ENCODE data around the gene HRCT1. TPM values are rescaled to one million over a fixed set of nuclear protein-coding genes. Genes with fewer than 3 reads are reported as not detected.

HRCT1 gene
- total RNA-seq, 1 donor from 2014 or later, result 0.87 TPM

- H3K27ac Mint-ChIP-seq (ENCODE audit: unreplicated experiment), result no peak overlapping the region
- H3K9me3 Mint-ChIP-seq (ENCODE audit: unreplicated experiment), result no peaks in the 10 kb centered on the region
- peaks cover 20% of the 10 kb centered on the region for H3K4me1 Mint-ChIP-seq (ENCODE audit: unreplicated experiment)
- no peaks in the 10 kb centered on the region for H3K36me3 Mint-ChIP-seq (ENCODE audit: low read depth, unreplicated experiment)
- peaks cover 9% of the 10 kb centered on the region for H3K27me3 Mint-ChIP-seq (ENCODE audit: unreplicated experiment)
- no peak for TF ChIP-seq CTCF (IDR thresholded peaks at IDR 0.05; ENCODE audit: unreplicated experiment)
- no peak overlapping the region for H3K4me3 Mint-ChIP-seq (ENCODE audit: unreplicated experiment)
- DNase-seq (ENCODE audit: low spot score), result no peak
Measured at GRCh38 chr9:35867538-35867937, 38.5 kb upstream of the HRCT1 start.

- DNase-seq (ENCODE audit: low spot score), result no peak
- no peak for TF ChIP-seq CTCF (IDR thresholded peaks at IDR 0.05; ENCODE audit: unreplicated experiment)
- no peak overlapping the region for H3K27ac Mint-ChIP-seq (ENCODE audit: unreplicated experiment)
- peaks cover 8% of the 10 kb centered on the region for H3K27me3 Mint-ChIP-seq (ENCODE audit: unreplicated experiment)
- peaks cover 19% of the 10 kb centered on the region for H3K4me1 Mint-ChIP-seq (ENCODE audit: unreplicated experiment)
- no peaks in the 10 kb centered on the region for H3K36me3 Mint-ChIP-seq (ENCODE audit: low read depth, unreplicated experiment)
- no peaks in the 10 kb centered on the region for H3K9me3 Mint-ChIP-seq (ENCODE audit: unreplicated experiment)
- H3K4me3 Mint-ChIP-seq (ENCODE audit: unreplicated experiment), result no peak overlapping the region
Measured at GRCh38 chr9:35868933-35869332, 37.1 kb upstream of the HRCT1 start.

- no peaks in the 10 kb centered on the region for H3K36me3 Mint-ChIP-seq (ENCODE audit: low read depth, unreplicated experiment)
- no peaks in the 10 kb centered on the region for H3K9me3 Mint-ChIP-seq (ENCODE audit: unreplicated experiment)
- DNase-seq (ENCODE audit: low spot score), result no peak
- H3K27ac Mint-ChIP-seq (ENCODE audit: unreplicated experiment), result no peak overlapping the region
- H3K27me3 Mint-ChIP-seq (ENCODE audit: unreplicated experiment), result peaks cover 8% of the 10 kb centered on the region
- H3K4me1 Mint-ChIP-seq (ENCODE audit: unreplicated experiment), result peaks cover 11% of the 10 kb centered on the region
- no peak for TF ChIP-seq CTCF (IDR thresholded peaks at IDR 0.05; ENCODE audit: unreplicated experiment)
- H3K4me3 Mint-ChIP-seq (ENCODE audit: unreplicated experiment), result no peak overlapping the region
Measured at GRCh38 chr9:35869621-35870216, 36.3 kb upstream of the HRCT1 start.

GRCh38 chr9:35870351-35870923 is 35.6 kb upstream of the HRCT1 start, which contains the start of gene OR13J1:
OR13J1 (minus strand) TSS chr9:35870401; CDS start chr9:35870401, 0 bp downstream.
- Mint-ChIP-seq H3K9me3 (ENCODE audit: unreplicated experiment) (no peaks in the 10 kb centered on the region), H3K27ac (ENCODE audit: unreplicated experiment) (no peak within 1 kb of the TSS)
- DNase-seq (ENCODE audit: low spot score), result no peak

More at GRCh38 chr9:35870351-35870923, 35.6 kb upstream of the HRCT1 start, which contains the start of gene OR13J1:
- peaks cover 8% of the 10 kb centered on the region for H3K27me3 Mint-ChIP-seq (ENCODE audit: unreplicated experiment)
- H3K4me1 Mint-ChIP-seq (ENCODE audit: unreplicated experiment), result peaks cover 4% of the 10 kb centered on the region
- TF ChIP-seq CTCF (IDR thresholded peaks at IDR 0.05; ENCODE audit: unreplicated experiment), result no peak
- no peak within 1 kb of the TSS for H3K4me3 Mint-ChIP-seq (ENCODE audit: unreplicated experiment)
- H3K36me3 Mint-ChIP-seq (ENCODE audit: low read depth, unreplicated experiment), result no peaks in the 10 kb centered on the region
